ENCODE data around the gene SLC16A5. TPM values are rescaled to one million over a fixed set of nuclear protein-coding genes. Genes with fewer than 3 reads are reported as not detected.

SLC16A5 gene
- total and polyA plus RNA-seq, 2 experiments from 2014 or later, result 4.8 to 10.6 TPM

GRCh38 chr17:75064867-75065561 is 22.7 kb upstream of the SLC16A5 start:
- TF ChIP-seq EZH2phosphoT487 (IDR thresholded peaks at IDR 0.05; ENCODE audit: insufficient read depth, low read depth), result no peak
- no peak for TF ChIP-seq EZH2 (IDR thresholded peaks at IDR 0.05; ENCODE audit: insufficient read depth, poor library complexity, severe bottlenecking)
- Histone ChIP-seq H3K9ac (peak overlapping the region; percentile 45; the same call in 1 of the 2 replicates), H3K9me2 (ENCODE audit: insufficient read depth) (no peaks in the 10 kb centered on the region), H3K9me3 (ENCODE audit: low read depth) (no peaks in the 10 kb centered on the region), H3K4me2 (ENCODE audit: unreplicated experiment) (no peak overlapping the region), H4K20me1 (ENCODE audit: insufficient read depth) (no peaks in the 10 kb centered on the region), H3K4me3 (no peak overlapping the region), H3K27me3 (replicated peaks; ENCODE audit: insufficient read depth) (no peaks in the 10 kb centered on the region), H3K36me3 (ENCODE audit: low read depth) (peaks cover 12% of the 10 kb centered on the region; the same call in 1 of the 2 replicates), H3K4me1 (ENCODE audit: insufficient read depth) (peaks cover 11% of the 10 kb centered on the region; the same call in 1 of the 2 replicates), H3K27ac (peak overlapping the region; percentile 56), H2AFZ (no peak overlapping the region), H3F3A (ENCODE audit: insufficient read depth) (peaks cover 9% of the 10 kb centered on the region; the same call in 1 of the 2 replicates), H3K79me2 (ENCODE audit: insufficient read depth) (no peaks in the 10 kb centered on the region)
- 91 to 93% methylated on average over 18 of the region's 18 CpGs for WGBS, 2 experiments (ENCODE audit: low coverage in 1 of 2, low lambda C conversion rate in 2 of 2, missing lambda C conversion rate in 2 of 2)
- no peak for DNase-seq
- in situ Hi-C loops (cut with MboI), result no loop called here

GRCh38 chr17:75065562-75066151 is 22.1 kb upstream of the SLC16A5 start:
- in situ Hi-C loops (cut with MboI), result no loop called here
- no peak overlapping the region for H2AFZ ChIP-seq
- no peaks in the 10 kb centered on the region for H3K79me2 ChIP-seq (ENCODE audit: insufficient read depth)
- H3K4me1 ChIP-seq (ENCODE audit: insufficient read depth), result peaks cover 7% of the 10 kb centered on the region; the same call in 1 of the 2 replicates
- H3K4me2 ChIP-seq (ENCODE audit: unreplicated experiment), result no peak overlapping the region
- H3F3A ChIP-seq (ENCODE audit: insufficient read depth), result peaks cover 3% of the 10 kb centered on the region; the same call in 1 of the 2 replicates
- peak overlapping the region; percentile 45; the same call in 1 of the 2 replicates for H3K9ac ChIP-seq
- 70 to 71% methylated on average over 6 of the region's 6 CpGs for WGBS, 2 experiments (ENCODE audit: low coverage in 1 of 2, low lambda C conversion rate in 2 of 2, missing lambda C conversion rate in 2 of 2)
- H3K9me3 ChIP-seq (ENCODE audit: low read depth), result no peaks in the 10 kb centered on the region
- TF ChIP-seq EZH2phosphoT487 (IDR thresholded peaks at IDR 0.05; ENCODE audit: insufficient read depth, low read depth) (no peak), EZH2 (IDR thresholded peaks at IDR 0.05; ENCODE audit: insufficient read depth, poor library complexity, severe bottlenecking) (no peak)
- H3K4me3 ChIP-seq, result no peak overlapping the region
- peak; percentile 63 for DNase-seq
- H3K9me2 ChIP-seq (ENCODE audit: insufficient read depth), result no peaks in the 10 kb centered on the region
- peak overlapping the region; percentile 56 for H3K27ac ChIP-seq
- H3K36me3 ChIP-seq (ENCODE audit: low read depth), result peaks cover 12% of the 10 kb centered on the region; the same call in 1 of the 2 replicates
- H3K27me3 ChIP-seq (replicated peaks; ENCODE audit: insufficient read depth), result no peaks in the 10 kb centered on the region
- no peaks in the 10 kb centered on the region for H4K20me1 ChIP-seq (ENCODE audit: insufficient read depth)

DNA sequence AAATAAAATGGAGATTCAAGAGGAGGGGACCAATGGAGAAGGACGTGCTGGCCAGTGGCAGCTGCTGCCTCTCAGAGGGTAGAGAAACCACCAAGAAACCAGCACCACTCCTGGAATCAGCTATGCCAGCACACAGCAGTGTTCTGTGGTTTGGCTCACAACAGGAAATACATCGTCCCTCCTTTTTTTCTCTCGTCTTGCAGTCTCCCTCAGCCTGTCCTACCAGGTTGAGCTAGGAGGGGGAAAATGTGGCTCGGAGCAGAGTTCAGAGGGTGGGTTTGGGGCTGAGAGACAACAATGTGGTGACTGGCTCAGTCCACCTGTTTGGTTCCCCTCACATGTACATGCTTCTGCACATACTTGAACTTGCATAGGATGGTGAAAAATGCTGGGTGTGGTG is 19.9 kb upstream of the SLC16A5 start:
- no peaks in the 10 kb centered on the region for H3F3A ChIP-seq (ENCODE audit: insufficient read depth)
- H2AFZ ChIP-seq, result no peak overlapping the region
- no peaks in the 10 kb centered on the region for H3K9me3 ChIP-seq (ENCODE audit: low read depth)
- no peaks in the 10 kb centered on the region for H4K20me1 ChIP-seq (ENCODE audit: insufficient read depth)
- 68 to 79% methylated on average over 4 of the region's 4 CpGs for WGBS, 2 experiments (ENCODE audit: low coverage in 1 of 2, low lambda C conversion rate in 2 of 2, missing lambda C conversion rate in 2 of 2)
- no peak for DNase-seq
- no peak overlapping the region for H3K4me3 ChIP-seq
- H3K4me1 ChIP-seq (ENCODE audit: insufficient read depth), result peaks cover 7% of the 10 kb centered on the region; the same call in 1 of the 2 replicates
- no peak overlapping the region for H3K4me2 ChIP-seq (ENCODE audit: unreplicated experiment)
- no peak overlapping the region for H3K9ac ChIP-seq
- TF ChIP-seq EZH2phosphoT487 (IDR thresholded peaks at IDR 0.05; ENCODE audit: insufficient read depth, low read depth), result no peak
- TF ChIP-seq EZH2 (IDR thresholded peaks at IDR 0.05; ENCODE audit: insufficient read depth, poor library complexity, severe bottlenecking), result no peak
- in situ Hi-C loops (cut with MboI), result no loop called here
- H3K79me2 ChIP-seq (ENCODE audit: insufficient read depth), result no peaks in the 10 kb centered on the region
- H3K27me3 ChIP-seq (replicated peaks; ENCODE audit: insufficient read depth), result no peaks in the 10 kb centered on the region
- no peaks in the 10 kb centered on the region; the same call in 1 of the 2 replicates for H3K36me3 ChIP-seq (ENCODE audit: low read depth)
- no peak overlapping the region for H3K27ac ChIP-seq
- no peaks in the 10 kb centered on the region for H3K9me2 ChIP-seq (ENCODE audit: insufficient read depth)

DNA sequence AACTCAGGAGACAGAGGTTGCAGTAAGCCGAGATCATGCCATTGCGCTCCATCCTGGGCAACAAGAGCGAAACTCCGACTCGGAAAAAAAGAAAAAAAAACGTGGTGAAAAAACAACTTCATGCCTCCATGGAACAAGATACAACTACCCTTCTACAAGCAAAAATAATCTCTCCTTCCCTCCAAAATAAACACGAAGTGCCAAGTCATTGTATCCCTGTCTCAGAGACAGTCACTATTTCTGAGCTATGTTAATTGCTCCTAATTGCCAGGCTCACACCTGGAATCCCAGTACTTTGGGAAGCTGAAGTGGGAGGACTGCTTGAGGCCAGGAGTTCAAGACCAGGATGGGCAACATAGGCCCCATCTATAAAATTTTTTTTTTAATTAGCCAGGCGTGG is 19.0 kb upstream of the SLC16A5 start:
- Histone ChIP-seq H2AFZ (no peak overlapping the region), H3K4me1 (ENCODE audit: insufficient read depth) (peaks cover 7% of the 10 kb centered on the region; the same call in 1 of the 2 replicates), H3K4me2 (ENCODE audit: unreplicated experiment) (no peak overlapping the region), H3K9me2 (ENCODE audit: insufficient read depth) (no peaks in the 10 kb centered on the region), H3K9ac (no peak overlapping the region), H3K9me3 (ENCODE audit: low read depth) (no peaks in the 10 kb centered on the region), H3K27me3 (replicated peaks; ENCODE audit: insufficient read depth) (no peaks in the 10 kb centered on the region), H3K27ac (no peak overlapping the region), H3K4me3 (no peak overlapping the region), H4K20me1 (ENCODE audit: insufficient read depth) (no peaks in the 10 kb centered on the region), H3K36me3 (ENCODE audit: low read depth) (no peaks in the 10 kb centered on the region), H3F3A (ENCODE audit: insufficient read depth) (no peaks in the 10 kb centered on the region), H3K79me2 (ENCODE audit: insufficient read depth) (no peaks in the 10 kb centered on the region)
- WGBS, 2 experiments (ENCODE audit: low coverage in 1 of 2, low lambda C conversion rate in 2 of 2, missing lambda C conversion rate in 2 of 2), result 87 to 92% methylated on average over 8 of the region's 8 CpGs
- TF ChIP-seq EZH2 (IDR thresholded peaks at IDR 0.05; ENCODE audit: insufficient read depth, poor library complexity, severe bottlenecking) (no peak), EZH2phosphoT487 (IDR thresholded peaks at IDR 0.05; ENCODE audit: insufficient read depth, low read depth) (no peak)
- DNase-seq, result no peak
- in situ Hi-C loops (cut with MboI), result no loop called here
